HG03460 (cell line): ENCODE measurements around the gene ZIC5.
"Not testable (repeated sequence)": the region's sequence is repeated elsewhere in the genome, so short reads cannot be mapped to it uniquely, and the experiment has no call there.

Experiments used
- ATAC-seq: cut with Tn5 transposase; IDR thresholded peaks from one replicate; pipeline ENCODE4 v1.9.1; 2021; ENCODE audit not compliant: unreplicated experiment

ZIC5 gene

DNA sequence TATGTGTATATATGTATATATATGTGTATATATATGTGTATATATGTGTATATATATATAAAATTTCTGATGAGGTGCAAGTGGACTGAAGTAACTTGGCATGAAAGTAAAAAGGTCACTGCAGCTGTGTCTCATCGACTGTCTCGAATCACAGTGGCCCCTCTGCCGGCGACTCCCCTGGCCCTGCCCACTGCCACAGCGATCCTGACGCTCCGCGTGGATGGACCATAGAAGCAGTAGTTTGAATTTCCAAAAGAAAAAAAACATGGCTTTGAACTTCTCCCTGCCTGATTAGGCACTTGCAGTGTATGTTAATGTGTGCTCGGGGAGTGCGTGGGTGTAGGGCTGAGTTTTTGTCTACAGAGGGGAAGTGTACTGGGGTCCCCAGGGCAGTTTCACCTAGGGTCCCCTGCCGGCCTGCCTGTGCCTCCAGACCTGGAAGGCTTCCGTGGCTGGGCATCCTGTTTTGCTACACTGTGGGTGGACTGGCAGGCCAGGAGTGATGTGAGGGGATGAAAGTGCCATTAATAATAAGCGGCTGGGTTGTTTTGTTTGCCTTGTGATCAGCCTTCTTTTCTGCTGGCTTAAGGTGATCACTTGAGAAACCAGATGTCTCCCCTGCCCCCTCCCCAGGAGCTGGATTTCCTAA is 10.8 kb downstream of the ZIC5 start:
- no peak for ATAC-seq

GRCh38 chr13:99959540-99960230 is 11.9 kb downstream of the ZIC5 start:
- ATAC-seq: no peak

DNA sequence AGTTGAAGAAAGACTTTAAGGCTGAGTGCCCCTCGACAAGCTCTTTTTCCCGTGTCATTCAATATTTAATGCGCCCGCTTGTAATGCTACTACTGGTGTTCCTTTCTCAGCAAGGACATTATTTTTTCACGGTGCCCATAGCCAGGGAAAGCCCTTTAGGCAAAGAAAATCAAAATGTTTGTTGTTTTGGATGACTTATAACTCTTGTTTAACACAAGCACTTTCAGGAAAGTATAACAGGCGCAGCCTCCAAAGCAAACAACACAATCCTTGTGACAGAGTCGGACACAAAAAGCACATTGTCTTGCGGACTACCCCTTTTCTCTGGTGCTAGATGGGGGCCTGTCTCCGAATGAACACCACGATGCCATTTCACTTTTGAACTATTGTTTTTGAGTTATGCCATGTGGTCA is 12.4 kb downstream of the ZIC5 start:
- no peak for ATAC-seq

GRCh38 chr13:99958406-99959126 is 13.0 kb downstream of the ZIC5 start:
- no peak for ATAC-seq

DNA sequence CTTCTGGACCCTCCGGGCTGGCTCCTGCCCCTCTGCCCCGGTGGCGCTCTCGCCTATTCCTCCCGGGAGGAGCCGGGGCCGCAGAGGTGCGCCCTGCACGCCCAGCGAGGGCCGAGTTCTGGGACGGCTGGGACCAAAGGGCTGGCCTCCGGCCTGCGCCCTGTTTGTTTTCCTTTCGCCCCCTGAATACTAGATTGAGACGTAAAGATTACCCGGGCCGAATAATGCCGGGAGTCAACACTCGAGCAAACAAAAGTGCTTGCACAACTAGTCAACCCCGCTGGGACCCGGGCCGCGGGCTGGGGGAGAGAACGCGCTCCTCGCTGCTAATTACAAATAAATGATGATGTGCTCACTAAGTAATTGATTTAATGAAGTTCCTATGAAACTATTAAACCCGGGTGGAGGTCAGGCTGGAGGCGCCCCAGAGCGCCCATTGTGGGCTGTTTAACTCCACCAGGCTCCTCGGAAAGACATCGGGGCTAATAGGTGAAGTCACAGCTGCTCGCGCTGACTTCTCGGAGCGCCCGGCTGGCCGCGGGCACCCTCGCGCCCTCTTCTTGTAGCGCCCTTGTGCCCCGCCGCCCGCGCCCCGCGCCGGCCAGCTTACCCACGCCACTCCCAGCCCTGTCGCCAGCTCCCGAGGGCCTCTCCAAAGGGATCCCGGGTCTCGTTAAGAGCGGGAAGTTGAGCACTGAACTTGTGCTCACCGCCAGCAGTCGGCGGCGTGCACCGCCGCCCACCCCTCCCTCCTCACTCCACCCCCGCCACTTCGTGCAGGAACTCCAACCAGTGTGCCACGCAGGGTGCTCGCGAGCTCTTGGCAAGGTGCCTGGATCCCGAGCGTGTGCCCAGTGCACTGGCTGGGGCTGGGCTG is 14.9 kb downstream of the ZIC5 start:
- no peak for ATAC-seq

GRCh38 chr13:99955747-99956472 is 15.7 kb downstream of the ZIC5 start:
- ATAC-seq: no peak

GRCh38 chr13:99955107-99955746 is 16.3 kb downstream of the ZIC5 start:
- no peak for ATAC-seq

DNA sequence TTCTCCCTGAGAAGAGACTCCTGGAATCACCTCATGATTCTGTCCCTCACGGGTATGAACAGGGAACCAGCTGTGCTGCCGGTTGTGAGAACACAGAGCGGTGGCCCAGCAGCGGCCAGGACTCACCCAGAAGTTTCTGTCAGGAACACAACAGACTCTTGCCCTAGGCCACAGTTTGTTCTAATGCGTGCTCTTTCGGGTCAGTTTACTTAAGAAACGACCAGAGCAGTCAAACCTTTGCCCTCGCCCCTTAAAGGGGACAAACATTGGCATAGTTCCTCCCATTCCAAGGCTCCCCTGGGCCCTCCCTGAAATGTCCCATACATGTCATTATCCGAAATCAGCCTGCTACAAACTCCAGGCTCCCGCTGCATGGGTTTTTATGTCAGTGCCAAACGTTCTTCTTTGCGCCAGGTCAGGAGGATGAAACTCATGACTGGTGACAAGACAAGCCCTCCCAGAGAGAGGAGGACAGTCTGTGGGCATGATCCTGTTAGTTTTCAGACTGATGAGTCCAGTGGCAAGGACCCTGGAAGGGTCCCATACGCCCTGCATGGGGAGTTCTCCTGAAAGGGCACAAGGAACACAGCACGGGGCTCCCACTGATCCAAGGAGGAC is 18.3 kb downstream of the ZIC5 start:
- no peak for ATAC-seq

- not testable (repeated sequence) for ATAC-seq
These were observed 19.9 kb downstream of the ZIC5 start for GRCh38 chr13:99951666-99952065.

GRCh38 chr13:99949679-99950413 is 21.7 kb downstream of the ZIC5 start:
- no peak for ATAC-seq

GRCh38 chr13:99948907-99949678 is 22.5 kb downstream of the ZIC5 start:
- ATAC-seq: no peak

- no peak for ATAC-seq
These were observed 23.2 kb downstream of the ZIC5 start for GRCh38 chr13:99948411-99948810.

DNA sequence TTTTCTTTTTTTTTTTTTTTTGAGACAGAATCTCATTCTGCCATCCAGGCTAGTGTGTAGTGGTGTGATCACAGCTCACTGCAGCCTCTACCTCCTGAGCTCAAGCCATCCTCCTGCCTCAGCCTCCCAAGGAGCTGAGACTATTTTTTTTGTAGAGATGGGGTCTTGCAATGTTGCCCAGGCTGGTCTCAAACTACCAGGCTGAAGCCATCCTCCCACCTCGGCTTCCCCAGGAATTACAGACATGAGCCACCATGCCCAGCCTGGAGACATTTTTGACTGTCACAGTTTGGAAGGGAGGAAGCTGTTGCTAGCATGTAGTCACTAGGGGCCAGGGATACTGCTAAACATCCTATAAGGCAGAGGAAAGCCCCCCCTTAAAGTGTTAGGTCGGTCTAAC is 23.9 kb downstream of the ZIC5 start:
- ATAC-seq: no peak

- ATAC-seq: not testable (repeated sequence)
These were observed 26.1 kb downstream of the ZIC5 start for GRCh38 chr13:99945515-99945914.

GRCh38 chr13:99944606-99945005 is 27.0 kb downstream of the ZIC5 start:
- no peak for ATAC-seq

DNA sequence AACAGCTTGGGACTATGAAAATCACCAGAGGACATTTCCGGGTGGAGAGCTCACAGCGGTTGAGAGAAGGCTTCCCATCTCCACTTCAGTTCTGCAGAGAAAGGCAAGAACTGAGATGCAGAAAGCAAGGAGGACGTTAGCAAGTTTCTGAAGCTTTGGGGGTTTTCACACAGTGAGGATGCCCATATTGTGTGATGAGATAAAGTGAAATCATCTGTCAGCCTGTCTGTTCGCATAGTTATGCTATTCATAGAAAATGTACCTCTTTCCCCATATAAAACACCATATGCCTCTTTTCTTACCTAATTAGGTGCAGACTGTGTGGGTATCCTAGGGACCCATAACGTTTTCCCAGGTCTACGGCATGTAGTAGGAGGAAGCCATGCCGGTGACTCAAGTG is 27.5 kb downstream of the ZIC5 start:
- no peak for ATAC-seq

- ATAC-seq: no peak
These were observed 29.7 kb downstream of the ZIC5 start for GRCh38 chr13:99941911-99942310.

GRCh38 chr13:99941086-99941485 is 30.5 kb downstream of the ZIC5 start:
- ATAC-seq: no peak
